HG03432 (cell line): Measurements from ENCODE around the gene TMEM253.

Source experiments
- ATAC-seq: cut with Tn5 transposase; IDR thresholded peaks from one replicate; pipeline ENCODE4 v1.9.1; 2021; ENCODE audit warnings: mild to moderate bottlenecking, moderate library complexity; ENCODE audit not compliant: unreplicated experiment

The TMEM253 gene

DNA sequence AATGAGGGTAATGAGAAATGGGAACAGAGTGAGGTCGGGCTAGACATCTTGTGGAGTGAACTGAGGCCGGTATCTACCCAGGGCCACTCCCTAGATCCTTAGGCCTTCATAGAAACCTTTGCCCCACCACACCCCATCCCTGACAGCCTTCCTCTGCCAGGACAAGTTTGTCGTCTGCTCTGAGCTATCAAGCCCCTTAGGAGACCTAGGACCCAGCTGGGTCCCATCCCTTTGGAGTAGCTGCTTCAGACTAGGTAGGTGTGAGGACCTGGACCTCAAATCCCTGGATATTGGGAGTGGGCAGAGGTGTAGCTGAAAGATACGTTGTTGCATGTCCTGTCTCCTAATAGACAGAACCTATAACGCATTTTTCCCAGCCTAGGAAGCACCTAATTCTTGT lies at the start of gene TMEM253:
Gene TMEM253 (plus strand): TSS at position 136 of the 400 bp plus-strand sequence. CDS start 278 bp downstream, outside the sequence.
- ATAC-seq = no peak

DNA sequence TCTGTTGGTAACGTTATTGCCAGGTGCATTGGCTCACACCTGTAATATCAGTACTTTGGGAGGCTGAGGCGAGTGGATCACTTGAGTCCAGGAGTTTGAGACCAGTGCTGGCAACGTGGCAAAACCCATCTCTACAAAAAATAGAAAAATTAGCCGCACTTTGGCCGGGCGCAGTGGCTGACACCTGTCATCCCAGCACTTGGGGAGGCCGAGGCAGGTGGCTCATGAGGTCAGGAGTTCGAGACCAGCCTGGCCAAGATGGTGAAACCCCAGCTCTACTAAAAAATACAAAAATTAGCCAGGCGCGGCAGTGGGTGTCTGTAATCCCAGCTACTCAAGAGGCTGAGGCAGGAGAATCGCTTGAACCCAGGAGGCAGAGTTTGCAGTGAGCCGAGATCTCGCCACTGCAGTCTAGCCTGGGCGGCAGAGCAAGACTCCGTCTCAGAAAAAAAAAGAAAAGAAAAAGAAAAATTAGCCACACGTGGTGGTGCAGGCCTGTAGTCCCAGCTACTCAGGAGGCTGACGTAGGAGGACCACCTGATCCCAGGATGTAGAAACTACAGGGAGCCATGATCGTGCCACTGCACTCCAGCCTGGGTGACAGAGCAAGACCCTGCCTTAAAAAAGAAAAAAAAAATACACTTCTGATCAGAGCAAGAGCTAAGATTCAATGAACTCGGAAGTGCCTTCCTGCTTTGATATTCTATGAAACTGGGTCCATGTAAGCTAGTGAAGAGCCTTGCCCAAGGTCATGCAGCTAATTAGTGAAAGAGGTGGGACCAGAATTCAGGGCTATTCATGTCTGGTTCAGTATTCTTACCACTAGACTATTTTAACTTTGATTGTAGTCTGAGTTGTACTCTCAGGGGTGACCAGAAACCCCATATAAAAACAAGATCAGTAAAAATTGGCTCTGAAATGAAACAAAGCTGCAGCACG lies 47.4 kb upstream of the TMEM253 start:
- ATAC-seq = no peak

DNA sequence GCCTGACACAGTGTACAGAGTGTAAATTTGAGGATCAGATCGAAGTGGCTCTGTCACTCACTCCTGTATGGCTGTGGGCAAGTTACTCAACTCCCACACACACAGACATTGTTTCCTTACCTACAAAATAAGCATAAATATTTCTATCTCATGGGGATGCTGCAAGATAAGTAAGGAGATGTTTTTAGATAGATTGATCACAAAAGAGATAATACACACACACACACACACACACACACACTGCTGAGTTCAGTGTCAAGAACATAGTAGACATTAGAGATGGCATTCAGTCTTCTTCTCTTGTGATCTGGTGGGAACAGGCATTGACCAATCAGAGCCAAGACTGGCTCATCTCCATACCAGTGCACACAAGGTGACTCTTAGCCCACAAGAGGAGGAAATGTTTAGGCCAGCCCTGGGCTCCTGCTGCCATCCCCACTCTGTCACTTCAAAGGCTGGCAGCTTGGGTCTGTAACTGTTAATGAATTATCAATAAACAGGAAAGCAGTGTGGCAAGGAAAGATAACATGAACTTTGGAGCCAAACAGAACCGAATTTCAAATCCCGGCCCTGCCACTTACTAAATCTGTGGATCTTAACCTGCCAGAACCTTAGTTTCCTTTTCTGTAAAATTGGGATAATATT lies 46.6 kb upstream of the TMEM253 start:
- ATAC-seq = no peak

DNA sequence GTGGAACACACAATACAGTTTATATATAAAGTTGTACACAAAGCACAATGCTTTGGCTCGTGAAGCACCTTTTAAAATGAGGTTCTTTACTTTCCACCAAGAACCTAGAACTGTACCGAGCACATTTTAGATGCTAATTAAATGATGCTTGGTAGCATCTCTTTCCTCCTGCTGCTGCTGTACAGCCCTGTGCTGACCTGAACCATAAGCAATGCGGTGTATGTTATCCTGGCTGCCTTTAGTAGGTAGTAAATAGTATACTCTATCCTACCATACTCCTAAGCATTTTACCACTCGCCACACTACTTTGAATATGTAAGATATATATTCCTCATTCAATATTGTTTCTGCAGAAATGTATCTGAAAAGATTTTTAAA lies 46.1 kb upstream of the TMEM253 start:
- no peak for ATAC-seq

DNA sequence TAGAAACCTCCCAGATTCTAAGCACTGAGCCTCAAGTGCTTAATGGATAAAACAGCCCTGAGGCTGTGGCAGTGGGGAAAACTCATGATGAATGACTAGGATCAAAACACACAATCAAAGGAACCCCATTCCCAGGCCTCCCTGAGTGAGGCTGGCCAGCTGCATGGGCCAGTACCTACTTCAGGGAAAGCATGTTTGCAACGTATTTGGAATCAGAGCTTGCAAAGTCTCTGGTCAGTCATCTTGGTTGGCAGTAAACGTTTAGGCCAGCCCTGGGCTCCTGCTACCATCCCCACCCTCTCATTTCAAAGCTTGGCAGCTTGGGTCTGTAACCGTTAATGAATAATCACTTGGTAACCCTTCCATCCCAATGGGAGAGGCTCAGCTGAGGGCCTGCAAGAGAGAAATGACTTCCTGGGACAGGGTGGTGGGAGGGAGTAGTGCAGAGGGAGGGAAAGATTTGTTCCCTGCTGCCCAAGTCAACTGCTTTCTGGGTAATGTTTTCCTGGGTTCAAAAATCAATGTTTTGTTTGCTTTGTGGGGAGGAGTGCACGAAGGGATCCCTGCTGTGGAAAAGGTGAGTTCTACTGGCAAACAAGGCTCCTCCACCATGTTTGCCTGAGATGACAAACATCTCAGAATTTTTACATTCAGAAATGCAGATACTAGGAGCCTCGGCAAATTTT lies 45.3 kb upstream of the TMEM253 start:
- no peak for ATAC-seq

DNA sequence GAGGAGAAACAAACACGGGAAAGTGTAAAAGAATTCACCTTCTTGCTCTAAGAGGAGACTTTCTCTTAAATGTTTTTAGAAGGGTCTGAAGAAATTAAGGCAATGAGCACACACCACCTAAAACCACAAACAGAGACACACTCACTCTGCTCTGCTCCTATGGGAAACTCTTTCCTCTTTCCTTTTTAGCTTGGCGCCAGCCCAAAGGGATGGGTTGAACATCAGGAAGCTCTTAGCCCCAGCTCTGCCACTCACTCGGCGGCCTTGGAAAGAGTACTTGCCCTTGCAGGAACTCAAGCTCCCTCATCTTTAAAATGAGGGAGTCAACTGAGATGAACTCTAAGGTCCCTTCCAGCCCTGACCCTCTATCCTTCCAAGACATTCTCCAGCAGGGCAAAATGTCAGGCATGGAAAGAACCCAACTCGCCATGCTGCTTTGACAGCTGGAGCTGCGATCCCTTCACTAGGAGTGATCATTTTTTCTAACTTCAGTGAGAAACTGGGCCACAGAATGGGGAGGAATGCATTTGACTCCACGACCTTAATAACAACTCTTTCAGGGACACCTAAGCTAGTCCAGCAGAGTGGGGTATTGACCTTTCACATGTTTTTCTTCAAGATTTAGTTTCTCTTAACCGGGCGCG lies 44.2 kb upstream of the TMEM253 start:
- ATAC-seq = no peak

DNA sequence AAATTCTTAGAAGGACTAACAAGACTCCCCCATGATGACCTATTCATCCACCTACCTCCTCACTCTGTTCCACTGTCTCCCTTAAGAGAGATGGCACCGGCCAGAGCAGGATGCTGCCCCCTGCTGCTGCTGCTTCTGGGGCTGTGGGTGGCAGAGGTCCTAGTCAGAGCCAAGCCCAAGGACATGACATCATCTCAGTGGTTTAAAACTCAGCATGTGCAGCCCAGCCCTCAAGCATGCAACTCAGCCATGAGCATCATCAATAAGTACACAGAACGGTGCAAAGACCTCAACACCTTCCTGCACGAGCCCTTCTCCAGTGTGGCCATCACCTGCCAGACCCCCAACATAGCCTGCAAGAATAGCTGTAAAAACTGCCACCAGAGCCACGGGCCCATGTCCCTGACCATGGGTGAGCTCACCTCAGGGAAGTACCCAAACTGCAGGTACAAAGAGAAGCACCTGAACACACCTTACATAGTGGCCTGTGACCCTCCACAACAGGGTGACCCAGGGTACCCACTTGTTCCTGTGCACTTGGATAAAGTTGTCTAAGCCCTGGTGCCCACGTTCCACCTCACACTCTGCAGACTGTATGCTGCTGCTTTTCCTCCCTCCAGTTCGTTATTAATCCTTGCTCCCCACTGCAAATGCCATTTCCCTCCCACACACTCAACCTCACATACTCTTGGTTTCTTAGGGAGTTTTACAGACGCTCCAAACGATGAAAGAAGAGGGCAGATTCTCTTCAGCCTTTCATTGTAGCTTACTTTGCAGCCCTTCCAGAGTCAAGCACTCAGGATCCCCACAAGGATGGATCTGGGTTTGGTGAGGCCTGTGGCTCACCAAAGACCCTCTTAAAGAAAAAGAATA lies 42.8 kb upstream of the TMEM253 start, which contains the start of gene RNASE8:
Gene RNASE8 (plus strand): TSS at position 20 of the 873 bp plus-strand sequence. CDS start 71 bp downstream, at position 91.
- no peak for ATAC-seq

DNA sequence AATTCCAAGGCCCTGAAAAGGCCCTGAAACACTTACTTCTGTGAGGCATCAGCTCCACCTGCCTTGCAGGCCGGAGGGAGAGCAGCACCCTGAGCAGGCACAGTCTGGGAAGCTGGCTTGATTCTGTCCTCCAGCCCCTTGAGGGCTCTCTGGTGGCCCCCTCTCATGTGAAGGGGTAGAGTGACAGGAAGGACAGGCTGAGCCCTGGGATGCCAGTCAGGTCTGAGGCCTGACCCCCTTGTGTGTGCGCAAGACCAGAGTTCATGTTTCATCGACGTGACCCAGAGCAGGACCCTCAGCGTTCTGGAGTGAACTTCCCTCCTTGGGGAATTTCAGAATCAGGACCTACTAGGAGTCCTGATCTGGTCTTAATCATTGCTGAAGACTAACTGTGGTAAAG lies 42.0 kb upstream of the TMEM253 start:
- ATAC-seq = no peak

DNA sequence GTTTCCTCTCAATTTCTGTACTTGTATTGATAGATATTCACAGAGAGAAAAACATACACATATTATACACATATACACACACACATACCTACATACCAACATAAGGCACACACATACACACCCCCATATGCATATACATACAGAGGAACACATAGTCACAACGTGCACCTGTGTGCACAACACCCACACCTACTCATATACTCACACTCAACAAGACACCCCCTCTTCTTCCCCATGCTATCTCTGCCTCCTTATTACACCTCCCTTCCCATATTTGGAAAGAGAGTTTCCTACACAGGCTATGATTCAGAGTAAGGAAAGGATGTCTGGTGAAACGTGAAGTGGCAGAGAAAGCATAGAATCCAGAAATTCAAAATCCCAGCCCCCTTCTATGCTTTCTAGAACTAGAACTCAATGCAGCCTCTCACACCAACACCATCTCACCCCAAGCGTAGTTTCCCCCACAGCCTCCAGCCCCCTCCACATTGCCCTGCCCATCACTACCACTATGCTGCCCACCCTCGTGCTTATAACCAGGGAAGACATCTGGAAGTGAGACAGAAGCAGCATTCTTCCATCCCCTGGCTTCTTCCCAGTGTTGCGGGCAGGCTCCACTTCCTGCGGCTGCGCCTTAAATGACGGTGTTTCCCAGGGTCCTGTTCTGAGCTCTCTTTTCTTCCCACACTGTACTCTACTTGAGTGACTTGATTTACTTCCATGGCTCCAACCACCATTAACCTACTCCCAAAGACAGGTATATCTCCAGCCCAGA lies 40.8 kb upstream of the TMEM253 start:
- ATAC-seq = no peak

DNA sequence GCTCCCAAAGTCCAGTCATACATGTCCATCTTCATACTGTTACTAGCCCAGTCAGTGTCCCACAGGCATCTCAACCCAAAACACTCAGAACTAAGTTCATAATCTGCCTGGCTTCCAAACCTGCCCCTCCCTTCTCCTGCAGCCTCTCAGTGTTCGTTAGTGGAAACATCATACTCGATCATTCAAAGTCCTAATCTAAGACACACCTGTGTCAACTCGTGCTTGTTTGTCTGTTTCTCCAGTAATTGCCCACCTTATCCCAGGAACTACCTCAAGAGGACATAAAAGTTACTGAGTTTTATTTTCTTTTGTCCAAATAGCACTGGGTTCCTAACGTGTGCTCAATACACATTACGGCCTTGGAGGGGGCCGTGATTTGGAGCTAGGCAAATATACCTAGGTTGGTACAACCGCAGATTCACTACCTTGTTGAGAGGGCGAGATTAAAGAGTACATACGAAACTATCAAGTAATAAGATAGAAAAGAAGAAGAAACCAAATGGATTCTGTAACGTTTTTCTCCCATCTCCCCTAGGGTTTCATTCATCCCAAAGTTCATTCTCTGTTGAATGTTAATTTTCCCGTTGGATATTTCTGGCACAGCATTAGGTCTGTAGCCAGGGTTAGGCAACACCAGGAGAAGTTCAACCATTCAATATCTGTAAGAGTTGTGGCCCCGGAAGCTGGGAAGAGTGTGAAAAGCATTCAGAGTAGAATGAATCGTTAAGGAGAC lies 40.1 kb upstream of the TMEM253 start:
- ATAC-seq = no peak

DNA sequence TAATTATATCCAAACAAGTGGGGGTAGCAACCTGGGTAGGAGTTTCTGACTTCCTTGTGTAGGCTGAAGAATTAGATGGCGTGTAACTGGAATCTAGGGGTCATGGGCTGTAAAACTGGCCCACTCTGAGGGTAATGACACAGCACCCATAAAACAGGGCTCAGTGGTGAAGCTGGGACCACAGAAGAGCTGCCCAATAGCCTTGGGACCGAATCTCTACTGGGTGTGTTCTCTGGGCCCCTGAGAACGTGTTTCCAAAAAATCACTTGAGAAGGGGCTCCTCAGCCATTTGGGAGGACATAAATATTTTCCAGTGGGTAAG lies 39.6 kb upstream of the TMEM253 start:
- no peak for ATAC-seq

DNA sequence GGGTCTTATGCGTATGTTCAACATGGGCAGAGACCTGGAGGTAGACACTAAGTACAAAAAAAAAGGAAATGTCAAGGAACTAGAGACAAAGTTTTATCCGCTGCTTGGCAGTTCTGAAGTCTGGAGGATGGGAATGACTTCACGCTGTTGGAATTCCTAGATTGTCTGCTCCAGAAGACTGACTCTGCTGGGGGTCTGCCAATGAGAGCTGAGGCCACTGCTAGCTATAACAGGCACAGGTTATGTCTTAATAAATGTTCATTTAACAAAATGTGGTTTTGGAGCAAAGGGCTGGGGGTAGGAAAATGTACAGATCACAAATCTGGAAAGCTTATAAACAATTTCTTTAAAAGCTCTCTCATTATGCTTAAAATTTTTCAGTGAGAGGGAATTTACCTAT lies 37.4 kb upstream of the TMEM253 start:
- no peak for ATAC-seq

DNA sequence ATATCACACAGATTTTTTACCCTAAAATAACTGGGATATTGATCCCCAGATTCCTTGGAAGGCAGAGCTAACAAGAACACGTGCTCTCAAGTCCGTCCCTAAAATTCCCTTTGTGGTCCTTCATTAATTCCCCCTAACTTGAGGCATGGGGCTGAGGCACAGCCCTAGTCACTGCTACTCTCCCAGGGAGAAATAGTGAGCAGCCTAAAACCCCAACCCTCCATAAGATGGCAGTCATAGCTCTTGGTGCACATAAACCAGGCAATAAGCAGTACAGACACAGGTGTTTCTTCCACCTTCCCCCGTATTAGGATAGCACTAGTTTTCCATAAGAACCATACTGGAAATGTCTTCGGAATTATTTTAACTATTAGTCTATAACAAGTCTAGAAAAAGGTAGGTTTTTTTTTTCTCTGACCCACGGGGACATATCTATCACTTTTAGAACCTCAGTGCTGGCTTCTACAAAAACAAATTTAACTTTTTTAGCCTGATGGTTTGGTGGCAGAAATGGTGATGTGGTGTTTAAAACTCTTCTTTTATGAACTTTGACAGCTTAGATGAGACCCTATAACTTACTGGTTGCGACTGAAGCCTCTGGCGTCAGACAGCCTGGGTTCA lies 33.9 kb upstream of the TMEM253 start:
- ATAC-seq = no peak

DNA sequence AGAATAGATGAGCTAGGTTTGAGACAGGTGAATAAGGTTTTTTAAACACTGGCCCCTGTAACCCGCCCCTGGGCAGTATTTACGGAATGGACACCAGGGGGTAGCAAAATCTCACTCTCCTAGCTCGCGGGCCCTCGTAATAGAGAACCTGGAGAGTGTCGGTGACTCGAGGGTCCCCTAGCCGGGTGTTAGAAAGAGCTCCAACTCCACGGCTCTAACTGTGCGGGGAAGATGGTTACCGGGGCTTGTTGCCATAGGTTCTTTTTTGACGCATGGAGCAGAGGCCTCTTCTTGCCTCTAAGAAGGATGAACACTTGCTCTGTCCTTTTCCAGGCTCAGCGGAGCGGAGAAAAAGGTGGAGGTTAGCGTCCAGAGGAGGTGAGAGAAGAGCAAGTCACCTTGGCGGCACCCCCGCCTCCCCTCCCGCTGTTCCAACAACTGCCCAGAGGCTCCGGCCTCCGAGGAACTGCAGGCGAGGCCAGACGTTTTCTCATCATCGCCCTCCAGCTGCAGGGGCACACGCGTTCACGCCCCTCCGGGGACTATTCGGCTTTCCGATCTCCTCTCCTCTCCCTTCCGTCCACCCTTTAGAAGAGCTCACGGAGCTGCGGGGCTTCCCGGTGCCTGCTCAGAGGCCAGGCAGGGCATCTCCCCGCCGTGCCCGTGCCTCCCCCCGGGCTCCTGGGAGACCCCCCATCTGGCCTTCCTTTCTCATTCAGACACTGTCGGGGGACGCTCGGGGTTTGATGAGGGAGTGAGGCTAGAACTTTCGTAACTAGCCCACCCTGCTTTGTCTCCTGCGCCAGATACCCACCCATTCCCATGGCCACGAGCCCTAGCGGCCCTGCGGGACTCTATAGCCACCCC lies 32.1 kb upstream of the TMEM253 start:
- no peak for ATAC-seq

DNA sequence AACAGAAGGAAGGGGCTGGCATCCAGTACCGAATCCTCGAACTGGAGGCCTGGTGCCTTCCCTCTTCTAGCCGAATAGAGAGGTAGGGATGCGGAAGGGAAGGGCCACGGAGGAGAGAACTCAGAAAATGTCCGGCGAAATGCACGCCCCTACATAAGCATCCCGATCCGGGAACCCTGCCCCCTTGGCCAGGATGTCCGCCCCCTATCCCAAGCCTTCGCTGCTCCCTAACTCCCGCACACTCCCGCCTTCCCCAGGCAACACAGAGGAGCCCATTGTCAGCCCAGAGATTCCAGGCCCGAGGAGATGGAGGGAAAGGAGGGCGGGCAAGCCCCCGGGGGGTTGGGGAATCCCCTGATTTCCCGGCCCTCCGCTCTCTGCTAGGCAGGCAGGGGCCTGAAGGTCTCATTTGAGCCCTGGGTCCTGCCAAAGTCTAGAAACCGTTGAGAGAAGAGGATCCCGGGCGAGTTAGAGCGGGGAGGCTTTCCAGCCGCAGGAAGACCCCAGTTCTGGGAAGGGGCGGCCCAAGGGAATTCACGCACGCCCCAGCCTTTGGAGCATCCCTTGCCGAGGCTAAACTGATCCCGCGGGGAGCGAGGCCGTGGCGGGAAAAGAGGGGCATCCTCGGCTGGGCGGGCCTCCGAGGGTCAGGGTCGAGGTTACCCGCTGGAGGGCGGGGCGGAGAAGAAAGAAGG lies 31.3 kb upstream of the TMEM253 start:
- no peak for ATAC-seq

DNA sequence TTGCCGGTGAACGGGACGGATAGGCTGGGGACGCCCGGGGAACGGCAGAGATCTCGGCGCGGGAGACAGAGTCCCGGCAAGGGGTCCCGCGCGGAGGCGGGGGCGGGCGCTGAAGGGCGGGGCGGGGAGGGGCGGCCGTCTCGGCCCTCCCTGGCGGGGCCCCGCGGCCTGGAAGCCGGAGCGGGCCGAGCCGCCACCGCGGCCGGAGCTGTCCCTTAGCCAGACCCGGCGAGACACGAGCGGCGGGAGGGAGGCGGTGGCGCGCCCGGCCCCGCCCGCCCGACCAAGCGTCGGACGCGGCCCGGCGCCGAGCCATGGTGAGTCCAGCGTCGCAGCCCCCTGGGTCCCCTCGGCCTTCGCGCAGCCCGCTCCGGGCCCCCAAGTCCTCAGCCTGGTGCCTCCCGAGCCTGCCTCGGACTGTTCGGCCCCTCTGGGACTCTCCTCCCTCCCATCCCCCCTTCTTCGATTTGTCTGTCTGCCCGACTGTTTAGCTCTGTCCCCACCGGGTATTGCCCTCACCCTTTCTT lies 30.7 kb upstream of the TMEM253 start, which contains the start of gene ARHGEF40:
Gene ARHGEF40 (plus strand): TSS at position 222 of the 527 bp plus-strand sequence. CDS start 93 bp downstream, at position 315.
- ATAC-seq = no peak
